ENCODE data around the gene FBXO31. TPM values are rescaled to one million over a fixed set of nuclear protein-coding genes. Genes with fewer than 3 reads are reported as not detected.
A peak's percentile ranks its signal among the peaks of the same experiment; 100 is the strongest.

The FBXO31 gene
- total and polyA plus RNA-seq, 2 of the 13 experiments (the other 11 are each of a cell fraction or from before 2014, with no cell fraction given), result 92.4 to 101 TPM

DNA sequence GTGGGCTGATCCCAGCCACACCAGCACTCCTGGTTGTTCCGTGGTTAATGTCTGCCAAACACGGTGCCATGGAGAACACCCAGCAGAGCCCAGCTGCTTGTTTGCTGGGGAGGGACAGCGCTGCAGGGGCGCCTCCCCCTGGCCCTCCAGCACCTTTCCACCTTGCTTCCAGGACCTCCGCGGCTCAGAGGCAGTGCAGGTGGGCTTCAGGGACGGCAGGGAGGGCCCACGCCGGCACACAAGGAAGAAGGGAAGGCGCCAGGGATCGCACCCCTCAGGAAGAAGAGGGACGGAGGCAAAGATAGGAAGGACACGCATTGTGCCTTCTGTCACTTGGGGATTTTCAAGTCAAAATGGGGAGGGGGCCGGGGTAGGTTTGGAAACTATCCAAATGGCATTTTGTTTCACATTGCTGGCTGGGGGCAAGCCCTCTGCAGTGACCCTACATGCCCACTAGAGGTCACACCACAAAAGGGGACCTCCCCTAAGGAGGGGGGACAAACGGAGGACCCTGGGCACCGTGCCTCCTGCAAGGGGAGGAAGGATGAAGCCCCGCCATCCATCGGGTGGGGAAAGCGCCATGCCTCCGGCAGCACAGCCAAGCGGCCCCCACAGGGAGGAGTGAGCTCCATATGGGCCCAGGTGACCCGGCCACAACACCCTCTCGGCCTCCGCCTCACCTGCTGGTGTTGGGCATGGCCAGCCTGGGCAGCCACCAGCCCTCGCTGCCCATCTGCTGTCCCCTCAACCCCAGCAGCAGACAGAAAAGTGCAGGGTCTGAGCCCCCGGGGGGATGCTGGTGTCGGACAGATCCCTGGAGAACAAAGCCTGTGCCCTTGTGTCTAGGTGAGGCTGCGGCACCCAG is 58.9 kb downstream of the FBXO31 start (continued):
- TF ChIP-seq NR1H2 (CRISPR knock-in tag; IDR thresholded peaks at IDR 0.05; ENCODE audit: borderline replicate concordance, low read depth) (no peak), NR3C1 (CRISPR knock-in tag; IDR thresholded peaks at IDR 0.05) (no peak), AGO2 (optimal IDR thresholded peaks at IDR 0.05; ENCODE audit: low read depth, low read length) (peak; percentile 84), ZBTB7B (CRISPR knock-in tag; IDR thresholded peaks at IDR 0.05) (0 out of 2 replicates have a peak, but pooled peaks have one; percentile 42), XRCC5 (optimal IDR thresholded peaks at IDR 0.05; ENCODE audit: low read length) (peak; percentile 59), FIP1L1 (IDR thresholded peaks at IDR 0.05; ENCODE audit: borderline replicate concordance, insufficient read depth, low read depth, low read length) (no peak), ZKSCAN8 (CRISPR knock-in tag; IDR thresholded peaks at IDR 0.05; ENCODE audit: borderline replicate concordance) (no peak), ZSCAN21 (CRISPR knock-in tag; IDR thresholded peaks at IDR 0.05; ENCODE audit: borderline replicate concordance) (no peak), LRRFIP1 (CRISPR knock-in tag; conservative IDR thresholded peaks at IDR 0.05) (no peak), MAX (IDR thresholded peaks at IDR 0.05) (no peak), SAP130 (CRISPR knock-in tag; IDR thresholded peaks at IDR 0.05; ENCODE audit: low read depth) (0 out of 2 replicates have a peak, but pooled peaks have one; percentile 25), ZNF460 (CRISPR knock-in tag; IDR thresholded peaks at IDR 0.05; ENCODE audit: borderline replicate concordance) (no peak), FOXJ3 (CRISPR knock-in tag; IDR thresholded peaks at IDR 0.05; ENCODE audit: borderline replicate concordance) (no peak), ZNF670 (CRISPR knock-in tag; IDR thresholded peaks at IDR 0.05; ENCODE audit: borderline replicate concordance) (no peak), ARNT2 (CRISPR knock-in tag; IDR thresholded peaks at IDR 0.05; ENCODE audit: low read depth) (no peak), POLR2A (IDR thresholded peaks at IDR 0.05; ENCODE audit: insufficient read depth in 1 of 2, low read depth in 2 of 2, low read length in 2 of 2) (peak in 1 of 2 experiments; percentile 32; a peak in 1 of 4 replicates), CHD4 (IDR thresholded peaks at IDR 0.05; ENCODE audit: borderline replicate concordance, low read length) (0 out of 2 replicates have a peak, but pooled peaks have one; percentile 27), NFKB2 (CRISPR knock-in tag; IDR thresholded peaks at IDR 0.05; ENCODE audit: borderline replicate concordance) (peak; percentile 60; the same call in 1 of the 2 replicates)
- TF ChIP-seq, protein P1, sequence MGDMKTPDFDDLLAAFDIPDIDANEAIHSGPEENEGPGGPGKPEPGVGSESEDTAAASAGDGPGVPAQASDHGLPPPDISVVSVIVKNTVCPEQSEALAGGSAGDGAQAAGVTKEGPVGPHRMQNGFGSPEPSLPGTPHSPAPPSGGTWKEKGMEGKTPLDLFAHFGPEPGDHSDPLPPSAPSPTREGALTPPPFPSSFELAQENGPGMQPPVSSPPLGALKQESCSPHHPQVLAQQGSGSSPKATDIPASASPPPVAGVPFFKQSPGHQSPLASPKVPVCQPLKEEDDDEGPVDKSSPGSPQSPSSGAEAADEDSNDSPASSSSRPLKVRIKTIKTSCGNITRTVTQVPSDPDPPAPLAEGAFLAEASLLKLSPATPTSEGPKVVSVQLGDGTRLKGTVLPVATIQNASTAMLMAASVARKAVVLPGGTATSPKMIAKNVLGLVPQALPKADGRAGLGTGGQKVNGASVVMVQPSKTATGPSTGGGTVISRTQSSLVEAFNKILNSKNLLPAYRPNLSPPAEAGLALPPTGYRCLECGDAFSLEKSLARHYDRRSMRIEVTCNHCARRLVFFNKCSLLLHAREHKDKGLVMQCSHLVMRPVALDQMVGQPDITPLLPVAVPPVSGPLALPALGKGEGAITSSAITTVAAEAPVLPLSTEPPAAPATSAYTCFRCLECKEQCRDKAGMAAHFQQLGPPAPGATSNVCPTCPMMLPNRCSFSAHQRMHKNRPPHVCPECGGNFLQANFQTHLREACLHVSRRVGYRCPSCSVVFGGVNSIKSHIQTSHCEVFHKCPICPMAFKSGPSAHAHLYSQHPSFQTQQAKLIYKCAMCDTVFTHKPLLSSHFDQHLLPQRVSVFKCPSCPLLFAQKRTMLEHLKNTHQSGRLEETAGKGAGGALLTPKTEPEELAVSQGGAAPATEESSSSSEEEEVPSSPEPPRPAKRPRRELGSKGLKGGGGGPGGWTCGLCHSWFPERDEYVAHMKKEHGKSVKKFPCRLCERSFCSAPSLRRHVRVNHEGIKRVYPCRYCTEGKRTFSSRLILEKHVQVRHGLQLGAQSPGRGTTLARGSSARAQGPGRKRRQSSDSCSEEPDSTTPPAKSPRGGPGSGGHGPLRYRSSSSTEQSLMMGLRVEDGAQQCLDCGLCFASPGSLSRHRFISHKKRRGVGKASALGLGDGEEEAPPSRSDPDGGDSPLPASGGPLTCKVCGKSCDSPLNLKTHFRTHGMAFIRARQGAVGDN (CRISPR knock-in tag; IDR thresholded peaks at IDR 0.05), result peak; percentile 20; the same call in 1 of the 2 replicates
- TF ChIP-seq, protein P2, sequence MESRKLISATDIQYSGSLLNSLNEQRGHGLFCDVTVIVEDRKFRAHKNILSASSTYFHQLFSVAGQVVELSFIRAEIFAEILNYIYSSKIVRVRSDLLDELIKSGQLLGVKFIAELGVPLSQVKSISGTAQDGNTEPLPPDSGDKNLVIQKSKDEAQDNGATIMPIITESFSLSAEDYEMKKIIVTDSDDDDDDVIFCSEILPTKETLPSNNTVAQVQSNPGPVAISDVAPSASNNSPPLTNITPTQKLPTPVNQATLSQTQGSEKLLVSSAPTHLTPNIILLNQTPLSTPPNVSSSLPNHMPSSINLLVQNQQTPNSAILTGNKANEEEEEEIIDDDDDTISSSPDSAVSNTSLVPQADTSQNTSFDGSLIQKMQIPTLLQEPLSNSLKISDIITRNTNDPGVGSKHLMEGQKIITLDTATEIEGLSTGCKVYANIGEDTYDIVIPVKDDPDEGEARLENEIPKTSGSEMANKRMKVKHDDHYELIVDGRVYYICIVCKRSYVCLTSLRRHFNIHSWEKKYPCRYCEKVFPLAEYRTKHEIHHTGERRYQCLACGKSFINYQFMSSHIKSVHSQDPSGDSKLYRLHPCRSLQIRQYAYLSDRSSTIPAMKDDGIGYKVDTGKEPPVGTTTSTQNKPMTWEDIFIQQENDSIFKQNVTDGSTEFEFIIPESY (CRISPR knock-in tag; IDR thresholded peaks at IDR 0.05), result peak; percentile 89

Data from HepG2 (cell line).